Measurements from ENCODE around the gene ZHX3.

GRCh38 chr20:41242352-41242751, 75.2 kb downstream of the ZHX3 start:
- no peak for TF ChIP-seq CTCF (IDR thresholded peaks at IDR 0.05)
- no peak for TF ChIP-seq POLR2A (IDR thresholded peaks at IDR 0.05)
- no peak for TF ChIP-seq POLR2AphosphoS5 (IDR thresholded peaks at IDR 0.05)

Measured in suprapubic skin (tissue), 4 donors.